T47D (cell line): ENCODE data around the gene APCDD1L.
"Not testable (repeated sequence)": the region's sequence is repeated elsewhere in the genome, so short reads cannot be mapped to it uniquely, and the experiment has no call there.

Experiments used
- DNase-seq, 2 experiments: peaks; one replicate each; pipeline versions ENCODE4 v3.0.0 to v3.0.0-alpha.2; 2011 to 2012; ENCODE audit warnings: low read depth in 1 of 2, low spot score in 1 of 2
- JUND ChIP-seq: IDR thresholded peaks from 2 replicates; pipeline ENCODE4 v1.6.1; 2012; ENCODE audit warnings: low read depth
- in situ Hi-C: cut with HindIII; loops from 2 replicates; pipeline ENCODE4 v1.10.0; 2016; ENCODE audit warnings: low sequenced_read_pairs, low pct_unique_long_range_greater_than_20kb

Gene APCDD1L

DNA sequence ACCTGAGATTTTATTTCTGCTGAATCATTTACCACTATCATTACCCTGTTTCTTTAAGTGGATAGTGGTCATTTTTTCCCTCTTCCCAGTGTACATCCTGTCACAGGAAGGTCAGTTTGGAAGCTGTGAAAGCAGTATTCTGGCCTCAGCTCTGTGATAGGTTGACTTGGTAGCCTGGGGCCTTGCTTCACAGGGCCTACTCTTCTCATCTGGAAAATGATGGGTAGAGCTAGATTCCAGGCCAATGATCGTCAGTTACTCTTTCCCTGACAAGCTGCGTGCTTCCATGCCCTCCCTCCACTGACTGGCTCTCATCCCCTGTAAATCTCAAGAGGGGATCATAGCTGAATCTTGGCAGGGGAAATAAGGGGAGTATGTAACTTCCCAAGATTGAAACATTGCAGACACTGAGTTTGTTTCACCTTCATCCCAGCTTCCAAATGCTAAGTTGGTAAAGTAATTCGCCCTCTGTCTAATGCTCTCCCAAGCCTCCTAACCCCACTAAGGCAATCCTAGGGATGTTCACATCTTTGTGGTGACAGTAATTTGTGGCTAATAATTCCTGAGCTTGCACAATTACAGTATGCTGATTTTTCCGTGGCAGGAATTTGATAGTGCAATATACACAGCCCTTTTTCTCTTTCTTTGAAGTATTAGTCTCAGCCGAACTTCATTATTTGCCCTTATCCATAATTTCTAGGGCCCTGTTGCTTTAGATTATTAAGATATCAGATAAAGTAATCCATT is 75.0 kb downstream of the APCDD1L start:
- in situ Hi-C loops, result no loop called here
- DNase-seq, result no peak

DNA sequence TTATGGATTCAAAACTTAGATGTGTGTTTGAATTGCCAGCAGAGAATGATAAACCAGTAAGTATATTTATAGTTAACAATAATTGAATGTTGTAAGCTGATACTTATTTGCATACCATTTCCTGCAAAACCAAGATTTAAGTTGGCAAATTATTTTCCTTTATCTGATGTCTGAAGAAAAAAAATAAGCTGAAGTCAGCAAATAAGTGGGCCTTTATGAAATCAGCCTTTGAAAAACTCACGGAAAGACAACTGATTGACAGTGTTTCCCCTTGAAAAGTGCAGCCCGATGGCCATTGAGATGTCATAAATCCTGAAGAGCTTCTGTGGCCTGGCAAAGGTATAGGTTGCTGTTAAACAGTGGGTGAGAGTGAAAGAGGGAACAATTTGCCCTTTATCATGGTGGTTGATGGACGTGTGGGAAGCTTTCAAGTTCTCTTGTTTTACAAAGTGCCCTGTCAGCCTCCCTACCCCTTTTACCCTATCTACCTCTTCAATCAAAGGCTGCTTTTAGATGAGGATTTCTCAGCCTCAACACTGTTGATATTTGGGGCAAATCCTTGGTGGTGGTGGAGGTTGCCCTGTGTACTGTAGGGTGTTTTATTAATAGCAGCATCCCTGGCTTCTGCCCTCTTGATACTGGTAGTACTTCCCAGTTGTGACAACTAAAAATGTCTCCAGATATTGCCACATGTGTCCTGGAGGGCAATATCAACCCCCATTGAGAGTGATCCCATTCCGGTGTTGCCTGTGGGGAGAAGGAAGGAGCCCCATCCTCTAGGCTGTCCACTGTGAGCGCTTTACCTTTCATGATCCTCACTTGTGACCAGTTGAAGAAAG is 76.0 kb downstream of the APCDD1L start:
- in situ Hi-C loops, result no loop called here
- no peak for DNase-seq
- TF ChIP-seq JUND, result no peak

More for the DNA sequence above, 75.0 kb downstream of the APCDD1L start:
- TF ChIP-seq JUND, result no peak

DNA sequence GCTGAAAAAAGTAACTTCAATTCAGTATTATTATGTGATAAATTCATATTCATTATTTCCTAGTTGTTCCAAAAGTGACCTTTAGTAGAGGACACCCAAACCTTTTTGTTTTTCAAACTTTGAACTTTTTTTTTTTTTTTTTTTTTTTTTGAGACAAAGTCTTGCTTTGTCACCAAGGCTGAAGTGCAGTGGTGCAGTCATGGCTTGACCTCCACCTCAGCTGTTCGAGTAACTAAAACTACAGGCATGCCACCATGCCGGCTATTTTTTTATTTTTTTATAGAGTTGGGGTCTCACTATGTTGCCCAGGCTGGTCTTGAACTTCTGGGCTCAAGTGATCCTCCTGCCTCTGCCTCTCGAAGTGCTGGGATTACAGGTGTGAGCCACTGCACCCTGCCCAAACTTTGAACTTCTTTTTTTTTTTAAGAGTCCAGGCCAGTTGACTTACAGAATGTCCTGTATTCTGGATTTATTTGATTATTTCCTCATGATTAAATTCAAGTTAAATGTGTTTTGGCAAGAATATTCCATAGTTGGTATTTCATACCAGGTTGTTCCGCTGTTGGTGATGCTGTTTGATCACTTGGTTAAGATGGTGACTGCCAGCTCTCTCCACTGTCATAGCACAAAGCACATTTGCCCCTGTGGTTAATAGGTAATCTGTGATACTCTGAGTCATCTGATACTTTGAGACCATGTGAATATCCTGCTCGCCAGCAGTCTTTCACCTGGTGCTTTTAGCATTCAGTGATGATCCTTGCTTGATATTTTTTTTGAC is 78.1 kb downstream of the APCDD1L start:
- TF ChIP-seq JUND, result no peak
- no peak for DNase-seq
- in situ Hi-C loops, result no loop called here

DNA sequence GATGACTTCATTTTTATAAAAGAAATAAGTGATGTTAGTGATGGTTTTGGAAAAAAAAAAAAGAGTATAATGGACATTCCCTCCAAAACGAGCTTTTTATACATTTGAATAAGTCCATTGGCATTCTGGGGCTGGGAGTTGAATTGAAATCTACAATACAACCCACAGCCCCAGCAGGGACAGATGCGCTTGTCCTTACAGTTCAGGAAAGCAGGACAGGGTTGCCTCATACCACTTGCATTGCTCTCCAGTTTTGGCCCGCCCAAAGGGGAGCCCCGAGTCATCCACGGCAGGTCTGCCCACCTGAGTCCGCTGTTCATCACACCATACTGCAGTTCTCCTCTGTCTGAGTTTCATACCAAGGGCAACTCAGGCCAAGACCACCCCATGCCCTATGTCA is 80.0 kb downstream of the APCDD1L start:
- in situ Hi-C loops, result no loop called here
- no peak for DNase-seq
- TF ChIP-seq JUND, result no peak

DNA sequence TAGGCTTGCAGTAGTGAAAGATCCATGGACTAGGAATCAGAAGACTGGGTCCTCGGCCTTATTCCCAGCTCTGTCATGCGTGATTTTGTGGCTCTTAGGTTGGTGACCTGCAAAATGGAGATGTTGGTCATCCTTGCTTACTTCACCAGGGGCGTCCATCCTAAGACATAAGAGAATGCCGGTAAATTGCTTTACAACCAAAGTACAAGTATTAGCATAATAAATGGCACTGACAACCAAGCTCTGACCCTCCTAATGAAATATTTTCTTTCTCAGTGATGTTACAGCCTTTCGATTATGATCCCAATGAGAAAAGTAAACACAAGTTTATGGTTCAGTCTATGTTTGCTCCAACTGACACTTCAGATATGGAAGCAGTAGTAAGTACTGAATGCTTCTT is 80.9 kb downstream of the APCDD1L start:
- no peak for DNase-seq
- in situ Hi-C loops, result no loop called here
- TF ChIP-seq JUND, result no peak

DNA sequence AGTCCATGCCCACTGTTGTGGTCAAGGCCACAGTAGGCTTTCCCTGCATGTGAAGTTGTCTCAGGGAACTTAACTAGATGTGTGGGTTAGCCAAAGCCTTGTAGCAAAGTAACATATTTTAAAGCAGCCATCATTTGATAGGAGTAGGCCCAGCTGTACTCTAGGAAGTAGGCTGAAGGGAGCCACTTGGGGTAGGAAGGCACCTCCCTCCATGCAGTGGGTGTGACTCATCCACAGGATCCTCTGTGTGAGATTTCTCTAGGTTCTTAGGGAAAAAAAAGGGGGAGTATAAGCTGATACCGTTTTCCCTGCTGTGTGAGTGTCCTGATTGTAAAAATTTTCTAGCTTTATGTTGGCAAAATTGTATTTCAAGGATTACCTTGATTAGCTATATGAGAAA is 81.4 kb downstream of the APCDD1L start:
- in situ Hi-C loops, result no loop called here
- TF ChIP-seq JUND, result no peak
- DNase-seq, result no peak

DNA sequence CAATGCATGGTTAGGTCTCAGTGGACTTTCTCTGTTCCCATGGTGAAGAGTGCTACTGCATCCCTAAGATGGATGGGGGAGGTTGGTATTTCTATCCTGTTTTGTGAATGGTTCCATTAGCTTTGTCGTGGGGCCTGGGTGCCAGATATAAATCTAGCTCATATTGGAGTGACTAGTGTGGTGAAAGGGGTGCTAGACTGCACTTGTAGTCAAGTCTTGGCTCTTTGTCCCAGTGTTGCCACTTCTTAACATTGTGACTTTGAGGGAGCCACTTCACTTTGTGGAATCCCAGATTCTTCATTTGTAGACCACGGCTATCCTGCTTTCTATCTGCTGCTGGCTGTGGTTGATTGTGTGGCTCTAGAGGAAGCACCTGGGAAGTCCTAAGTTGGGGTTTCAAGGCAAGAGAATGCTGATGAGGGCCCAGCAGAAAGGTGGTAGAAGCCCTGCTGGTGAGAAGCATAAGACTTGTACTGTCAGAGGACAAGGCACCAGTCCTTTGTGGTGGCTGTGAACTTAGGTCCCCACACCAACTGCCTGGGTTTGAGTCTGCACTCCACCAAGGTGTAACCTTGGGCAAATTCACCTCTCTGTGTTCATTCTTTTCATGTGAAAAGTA is 82.1 kb downstream of the APCDD1L start:
- DNase-seq, result no peak
- in situ Hi-C loops, result no loop called here
- no peak for TF ChIP-seq JUND

DNA sequence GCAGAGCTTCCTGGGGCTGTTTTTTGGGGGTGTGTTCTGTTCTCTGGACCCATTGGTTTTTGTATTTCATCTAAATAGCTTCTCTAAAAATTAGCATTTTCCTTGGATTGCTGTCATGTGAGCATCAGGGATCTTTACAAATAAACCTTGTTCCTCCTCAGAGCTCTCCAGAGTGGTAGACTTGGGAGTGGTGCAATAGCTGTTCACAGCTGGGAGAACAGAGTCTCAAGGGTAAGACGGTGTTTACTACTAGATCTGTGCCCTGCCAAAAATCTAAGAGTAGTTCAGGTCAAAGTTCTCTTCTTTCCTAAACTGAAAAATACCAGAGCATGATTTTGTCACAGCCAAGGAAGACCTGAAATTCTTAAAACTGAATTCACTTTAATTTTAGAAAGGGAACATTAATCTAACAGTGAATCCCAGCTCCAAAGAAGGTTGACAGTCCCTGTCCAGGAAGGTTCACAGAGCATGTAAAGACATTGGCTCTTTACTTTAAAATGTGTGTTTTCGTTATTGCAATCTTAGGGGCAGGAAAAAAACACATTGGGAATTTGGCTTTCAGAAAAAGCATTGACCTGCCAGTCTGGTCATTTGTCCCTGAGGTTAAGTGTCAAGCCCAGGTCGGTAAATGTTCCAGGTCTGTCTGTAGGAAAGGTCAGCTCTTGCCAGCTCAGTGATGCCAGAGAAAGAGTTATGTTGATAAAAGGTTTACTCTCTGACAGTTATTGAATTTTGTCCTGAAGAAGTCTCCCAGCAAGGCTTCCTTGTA is 82.8 kb downstream of the APCDD1L start:
- TF ChIP-seq JUND, result no peak
- DNase-seq, result no peak
- in situ Hi-C loops, result no loop called here

DNA sequence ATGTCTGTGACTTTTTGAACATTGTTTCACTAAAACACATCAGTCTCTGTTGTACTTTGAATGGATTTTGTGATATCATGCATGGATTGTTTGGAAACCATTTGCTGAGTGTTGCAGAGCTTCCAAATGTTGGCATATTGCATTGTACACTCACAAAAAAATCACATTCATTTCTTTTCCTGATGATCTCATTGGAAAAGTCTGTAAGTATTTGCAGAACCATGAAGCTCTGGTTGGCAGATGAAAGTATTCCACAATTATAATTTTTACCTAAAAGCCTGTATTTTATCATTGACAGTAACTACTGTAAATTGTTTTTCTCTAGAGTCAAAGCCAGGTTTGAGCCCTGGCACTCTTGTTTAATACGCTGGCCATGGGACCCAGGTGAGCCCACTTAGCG is 84.1 kb downstream of the APCDD1L start:
- DNase-seq, result no peak
- in situ Hi-C loops, result no loop called here
- TF ChIP-seq JUND, result no peak

DNA sequence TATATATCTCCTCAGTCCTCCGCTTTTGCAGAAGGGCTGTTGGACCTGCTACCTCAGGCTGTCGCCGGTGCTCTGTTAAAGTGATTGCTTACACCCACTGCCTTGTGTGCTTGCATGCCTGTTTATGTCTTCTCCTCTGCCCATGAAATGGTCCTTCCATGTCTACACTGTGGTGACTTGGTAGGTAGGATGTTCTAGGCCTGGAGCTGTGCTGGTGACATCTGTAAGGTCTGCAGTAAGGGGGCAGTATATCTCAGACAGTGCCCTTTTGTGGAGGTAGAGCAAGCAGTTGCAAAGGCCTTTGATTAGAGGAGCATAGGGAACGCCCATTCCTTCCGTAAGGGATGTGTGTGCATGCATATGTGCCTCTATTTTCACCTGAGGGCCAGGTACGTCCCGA is 85.9 kb downstream of the APCDD1L start:
- DNase-seq, result no peak
- no peak for TF ChIP-seq JUND
- in situ Hi-C loops, result no loop called here

DNA sequence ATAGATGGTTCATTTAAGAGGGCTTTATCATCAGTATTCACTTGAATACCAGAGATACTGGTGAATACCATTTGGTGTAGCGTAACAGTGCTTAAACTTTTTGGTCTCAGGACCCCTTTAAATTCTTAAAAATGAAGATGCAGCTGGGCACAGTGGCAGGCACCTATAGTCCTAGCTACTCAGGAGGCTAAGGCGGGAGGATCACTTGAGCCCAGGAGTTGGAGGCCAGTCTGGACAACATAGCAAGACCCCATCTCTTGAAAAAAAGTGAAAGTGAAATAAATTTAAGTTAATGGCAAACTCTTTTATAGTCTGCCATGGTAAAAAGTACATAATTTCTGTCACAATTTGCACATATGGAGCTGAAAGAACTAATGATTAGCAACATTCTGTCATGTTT is 86.8 kb downstream of the APCDD1L start:
- in situ Hi-C loops, result no loop called here
- no peak for TF ChIP-seq JUND
- DNase-seq, result no peak

DNA sequence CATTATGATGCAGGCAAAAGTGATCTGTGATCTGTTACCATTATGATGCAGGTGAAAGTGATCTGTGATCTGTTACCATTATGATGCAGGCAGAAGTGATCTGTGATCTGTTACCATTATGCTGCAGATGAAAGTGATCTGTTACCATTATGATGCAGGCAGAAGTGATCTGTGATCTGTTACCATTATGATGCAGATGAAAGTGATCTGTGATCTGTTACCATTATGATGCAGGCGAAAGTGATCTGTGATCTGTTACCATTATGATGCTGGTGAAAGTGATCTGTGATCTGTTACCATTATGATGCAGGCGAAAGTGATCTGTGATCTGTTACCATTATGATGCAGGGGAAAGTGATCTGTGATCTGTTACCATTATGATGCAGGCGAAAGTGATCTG is 87.6 kb downstream of the APCDD1L start:
- in situ Hi-C loops, DNase-seq: not testable (repeated sequence)
